ENCODE results near the gene PODN.

PODN gene

GRCh38 chr1:53081384-53082066 lies 19.5 kb downstream of the PODN start:
- H3K4me1 ChIP-seq (ENCODE audit: insufficient read depth, low read length), result no peaks in the 10 kb centered on the region
- H3K4me3 ChIP-seq (ENCODE audit: low read depth in 1 of 2, low read length in 2 of 2), result no peak overlapping the region
- H3K9ac ChIP-seq (ENCODE audit: low read depth, low read length), result no peak overlapping the region
- H4K20me1 ChIP-seq (ENCODE audit: insufficient read depth, low read length), result peaks cover 5% of the 10 kb centered on the region; the same call in 1 of the 2 replicates
- no peaks in the 10 kb centered on the region for H3K27me3 ChIP-seq (ENCODE audit: insufficient read depth, low read length, poor library complexity)
- H2AFZ ChIP-seq (ENCODE audit: low read depth, low read length), result no peak overlapping the region
- H3K4me2 ChIP-seq (ENCODE audit: insufficient read depth, low read length), result no peak overlapping the region
- H3K79me2 ChIP-seq (ENCODE audit: insufficient read depth, low read length), result no peaks in the 10 kb centered on the region
- no peaks in the 10 kb centered on the region for H3K9me3 ChIP-seq (ENCODE audit: insufficient read depth, low read length, severe bottlenecking)
- DNase-seq, result no peak
- no peak for ATAC-seq (ENCODE audit: insufficient read depth, low read depth)
- no peak for TF ChIP-seq EZH2 (IDR thresholded peaks at IDR 0.05; ENCODE audit: borderline replicate concordance, low read depth, low read length, severe bottlenecking)
- no peak overlapping the region for H3K27ac ChIP-seq (ENCODE audit: low read length)
- H3K36me3 ChIP-seq (ENCODE audit: insufficient read depth, low read length), result no peaks in the 10 kb centered on the region

GRCh38 chr1:53082826-53083455 lies 20.9 kb downstream of the PODN start:
- no peaks in the 10 kb centered on the region for H3K9me3 ChIP-seq (ENCODE audit: insufficient read depth, low read length, severe bottlenecking)
- H4K20me1 ChIP-seq (ENCODE audit: insufficient read depth, low read length), result peaks cover 5% of the 10 kb centered on the region; the same call in 1 of the 2 replicates
- H3K27ac ChIP-seq (ENCODE audit: low read length), result no peak overlapping the region
- H2AFZ ChIP-seq (ENCODE audit: low read depth, low read length), result no peak overlapping the region
- no peak for DNase-seq
- TF ChIP-seq EZH2 (IDR thresholded peaks at IDR 0.05; ENCODE audit: borderline replicate concordance, low read depth, low read length, severe bottlenecking), result no peak
- H3K9ac ChIP-seq (ENCODE audit: low read depth, low read length), result no peak overlapping the region
- no peaks in the 10 kb centered on the region for H3K79me2 ChIP-seq (ENCODE audit: insufficient read depth, low read length)
- H3K36me3 ChIP-seq (ENCODE audit: insufficient read depth, low read length), result no peaks in the 10 kb centered on the region
- no peaks in the 10 kb centered on the region for H3K4me1 ChIP-seq (ENCODE audit: insufficient read depth, low read length)
- no peak for ATAC-seq (ENCODE audit: insufficient read depth, low read depth)
- no peaks in the 10 kb centered on the region for H3K27me3 ChIP-seq (ENCODE audit: insufficient read depth, low read length, poor library complexity)
- H3K4me3 ChIP-seq (ENCODE audit: low read depth in 1 of 2, low read length in 2 of 2), result no peak overlapping the region
- no peak overlapping the region for H3K4me2 ChIP-seq (ENCODE audit: insufficient read depth, low read length)

GRCh38 chr1:53083636-53084588 lies 21.9 kb downstream of the PODN start:
- Histone ChIP-seq H3K4me3 (ENCODE audit: low read depth in 1 of 2, low read length in 2 of 2) (no peak overlapping the region), H3K36me3 (ENCODE audit: insufficient read depth, low read length) (no peaks in the 10 kb centered on the region), H3K9ac (ENCODE audit: low read depth, low read length) (no peak overlapping the region), H3K79me2 (ENCODE audit: insufficient read depth, low read length) (no peaks in the 10 kb centered on the region), H3K4me1 (ENCODE audit: insufficient read depth, low read length) (no peaks in the 10 kb centered on the region), H3K9me3 (ENCODE audit: insufficient read depth, low read length, severe bottlenecking) (no peaks in the 10 kb centered on the region), H2AFZ (ENCODE audit: low read depth, low read length) (no peak overlapping the region), H3K4me2 (ENCODE audit: insufficient read depth, low read length) (no peak overlapping the region), H3K27me3 (ENCODE audit: insufficient read depth, low read length, poor library complexity) (no peaks in the 10 kb centered on the region), H3K27ac (ENCODE audit: low read length) (no peak overlapping the region), H4K20me1 (ENCODE audit: insufficient read depth, low read length) (peaks cover 5% of the 10 kb centered on the region; the same call in 1 of the 2 replicates)
- ATAC-seq (ENCODE audit: insufficient read depth, low read depth), result no peak
- no peak for DNase-seq
- TF ChIP-seq CTCF (IDR thresholded peaks at IDR 0.05; ENCODE audit: borderline replicate concordance, extremely low read depth, low read length, poor library complexity, severe bottlenecking), result no peak
- TF ChIP-seq EZH2 (IDR thresholded peaks at IDR 0.05; ENCODE audit: borderline replicate concordance, low read depth, low read length, severe bottlenecking), result no peak

GRCh38 chr1:53084589-53084971 lies 22.6 kb downstream of the PODN start:
- no peaks in the 10 kb centered on the region for H3K36me3 ChIP-seq (ENCODE audit: insufficient read depth, low read length)
- no peaks in the 10 kb centered on the region for H3K4me1 ChIP-seq (ENCODE audit: insufficient read depth, low read length)
- H3K9me3 ChIP-seq (ENCODE audit: insufficient read depth, low read length, severe bottlenecking), result no peaks in the 10 kb centered on the region
- TF ChIP-seq EZH2 (IDR thresholded peaks at IDR 0.05; ENCODE audit: borderline replicate concordance, low read depth, low read length, severe bottlenecking) (no peak), CTCF (IDR thresholded peaks at IDR 0.05; ENCODE audit: borderline replicate concordance, extremely low read depth, low read length, poor library complexity, severe bottlenecking) (no peak)
- ATAC-seq (ENCODE audit: insufficient read depth, low read depth) (no peak), DNase-seq (no peak)
- no peak overlapping the region for H3K4me2 ChIP-seq (ENCODE audit: insufficient read depth, low read length)
- peaks cover 5% of the 10 kb centered on the region; the same call in 1 of the 2 replicates for H4K20me1 ChIP-seq (ENCODE audit: insufficient read depth, low read length)
- H3K9ac ChIP-seq (ENCODE audit: low read depth, low read length), result no peak overlapping the region
- no peaks in the 10 kb centered on the region for H3K27me3 ChIP-seq (ENCODE audit: insufficient read depth, low read length, poor library complexity)
- no peak overlapping the region for H2AFZ ChIP-seq (ENCODE audit: low read depth, low read length)
- no peak overlapping the region for H3K4me3 ChIP-seq (ENCODE audit: low read depth in 1 of 2, low read length in 2 of 2)
- no peak overlapping the region for H3K27ac ChIP-seq (ENCODE audit: low read length)
- H3K79me2 ChIP-seq (ENCODE audit: insufficient read depth, low read length), result no peaks in the 10 kb centered on the region
